Neural progenitor cell (in vitro differentiated cells): ENCODE data around the gene ERAP2. TPM values are rescaled to one million over a fixed set of nuclear protein-coding genes. Genes with fewer than 3 reads are reported as not detected.

Source experiments
- DNase-seq: peaks from one replicate; pipeline ENCODE4 v3.0.0-alpha.2; 2016; ENCODE audit warnings: low spot score
- H2AFZ ChIP-seq: fragments of 200-600 bp; sonication (generic); replicated peaks from 2 replicates; pipeline ENCODE4 v1.6.1; 2016; ENCODE audit warnings: antibody characterized with exemption
- H3F3A ChIP-seq: fragments of 200-600 bp; sonication (generic); 2 replicates; pipeline ENCODE4 v1.6.1; 2016; ENCODE audit warnings: antibody characterized with exemption, low read depth
- H3K27ac ChIP-seq: fragments of 200-600 bp; sonication (generic); 2 replicates; pipeline ENCODE4 v1.5.1; 2016; ENCODE audit warnings: mild to moderate bottlenecking
- H3K27me3 ChIP-seq: fragments of 200-600 bp; sonication (generic); 2 replicates; pipeline ENCODE4 v1.6.1; 2016; ENCODE audit warnings: mild to moderate bottlenecking, moderate library complexity
- H3K36me3 ChIP-seq: fragments of 200-600 bp; sonication (generic); 2 replicates; pipeline ENCODE4 v1.5.1; 2016
- H3K4me1 ChIP-seq: fragments of 200-600 bp; sonication (generic); 2 replicates; pipeline ENCODE4 v1.6.1; 2016; ENCODE audit warnings: mixed run types
- H3K4me2 ChIP-seq: fragments of 200-600 bp; sonication (generic); 2 replicates; pipeline ENCODE4 v1.6.1; 2016
- H3K4me3 ChIP-seq: fragments of 200-600 bp; sonication (generic); 2 replicates; pipeline ENCODE4 v1.5.1; 2016
- H3K79me2 ChIP-seq: fragments of 200-600 bp; sonication (generic); 2 replicates; pipeline ENCODE4 v1.6.1; 2016; ENCODE audit warnings: low read depth
- H3K9ac ChIP-seq: fragments of 200-600 bp; sonication (generic); 2 replicates; pipeline ENCODE4 v1.6.1; 2016
- H3K9me3 ChIP-seq: fragments of 200-600 bp; sonication (generic); 2 replicates; pipeline ENCODE4 v1.5.1; 2016; ENCODE audit warnings: low read depth
- H4K20me1 ChIP-seq: fragments of 200-600 bp; sonication (generic); 2 replicates; pipeline ENCODE4 v1.6.1; 2016; ENCODE audit warnings: low read depth
- H3K27ac Mint-ChIP-seq: 3 replicates; pipeline ENCODE4 v1.8.0; 2021; ENCODE audit warnings: mixed read lengths
- H3K27me3 Mint-ChIP-seq: 2 replicates; pipeline ENCODE4 v1.8.0; 2022; ENCODE audit warnings: low read depth, mild to moderate bottlenecking, inconsistent platforms, moderate library complexity, mixed read lengths; ENCODE audit not compliant: insufficient read depth
- H3K36me3 Mint-ChIP-seq: 3 replicates; pipeline ENCODE4 v1.8.0; 2021; ENCODE audit warnings: mixed read lengths
- H3K4me1 Mint-ChIP-seq: 3 replicates; pipeline ENCODE4 v1.8.0; 2021; ENCODE audit warnings: mixed read lengths
- H3K4me3 Mint-ChIP-seq: 3 replicates; pipeline ENCODE4 v1.8.0; 2021; ENCODE audit warnings: mild to moderate bottlenecking, moderate library complexity, mixed read lengths
- H3K9me3 Mint-ChIP-seq: 3 replicates; pipeline ENCODE4 v1.8.0; 2020; ENCODE audit warnings: mixed read lengths
- CTCF ChIP-seq: fragments of 200-600 bp; sonication (generic); IDR thresholded peaks from 2 replicates; pipeline ENCODE4 v1.5.1; 2017; ENCODE audit warnings: antibody characterized with exemption, mild to moderate bottlenecking
- EZH2 ChIP-seq: fragments of 200-600 bp; sonication (generic); IDR thresholded peaks from 2 replicates; pipeline ENCODE4 v1.6.1; 2017; ENCODE audit warnings: antibody characterized with exemption, mild to moderate bottlenecking, moderate library complexity
- EZH2phosphoT487 ChIP-seq: fragments of 200-600 bp; sonication (generic); IDR thresholded peaks from 2 replicates; pipeline ENCODE4 v1.6.1; 2017; ENCODE audit warnings: antibody characterized with exemption
- total RNA-seq: library from RNA; depleted of rRNA; stranded (reverse); fragments of >200 nt; gene quantifications from 2 replicates; pipeline ENCODE4 v1.2.3, GENCODE V29; 2015; ENCODE audit warnings: low replicate concordance

Gene ERAP2
- total RNA-seq, 1 donor from 2014 or later = not detected

- H3K4me1 ChIP-seq = peaks cover 33% of the 10 kb centered on the region
- H3F3A ChIP-seq = peaks cover 14% of the 10 kb centered on the region
- no peaks in the 10 kb centered on the region for H3K9me3 Mint-ChIP-seq
- H3K4me1 Mint-ChIP-seq = peaks cover 25% of the 10 kb centered on the region
- H3K27me3 ChIP-seq = no peaks in the 10 kb centered on the region
- no peak for TF ChIP-seq CTCF
- TF ChIP-seq EZH2phosphoT487 = no peak
- TF ChIP-seq EZH2 = no peak
- no peak overlapping the region for H3K4me3 ChIP-seq
- H3K36me3 Mint-ChIP-seq = no peaks in the 10 kb centered on the region
- no peak overlapping the region for H3K4me3 Mint-ChIP-seq
- H3K27ac ChIP-seq = peak overlapping the region; percentile 78
- H3K79me2 ChIP-seq = no peaks in the 10 kb centered on the region
- no peaks in the 10 kb centered on the region for H3K36me3 ChIP-seq
- no peaks in the 10 kb centered on the region for H3K9me3 ChIP-seq
- no peaks in the 10 kb centered on the region for H4K20me1 ChIP-seq
- peak overlapping the region; percentile 84 for H2AFZ ChIP-seq
- peak overlapping the region; percentile 49 for H3K4me2 ChIP-seq
- H3K27me3 Mint-ChIP-seq = peaks cover 3% of the 10 kb centered on the region
- no peak overlapping the region for H3K27ac Mint-ChIP-seq
- no peak for DNase-seq
- no peak overlapping the region for H3K9ac ChIP-seq
Observed at GRCh38 chr5:96870094-96871026, 5.9 kb upstream of the ERAP2 start.

GRCh38 chr5:96871027-96871399 lies 5.3 kb upstream of the ERAP2 start:
- Histone ChIP-seq H4K20me1 (no peaks in the 10 kb centered on the region), H3K27ac (peak overlapping the region; percentile 78), H3K4me3 (no peak overlapping the region), H3K36me3 (no peaks in the 10 kb centered on the region), H3F3A (peaks cover 14% of the 10 kb centered on the region), H3K79me2 (no peaks in the 10 kb centered on the region), H3K9me3 (no peaks in the 10 kb centered on the region), H3K4me2 (peak overlapping the region; percentile 49), H2AFZ (peak overlapping the region; percentile 84), H3K9ac (no peak overlapping the region), H3K27me3 (no peaks in the 10 kb centered on the region), H3K4me1 (peaks cover 33% of the 10 kb centered on the region)
- Mint-ChIP-seq H3K9me3 (no peaks in the 10 kb centered on the region), H3K36me3 (no peaks in the 10 kb centered on the region), H3K27me3 (peaks cover 3% of the 10 kb centered on the region), H3K4me3 (no peak overlapping the region), H3K4me1 (peaks cover 31% of the 10 kb centered on the region), H3K27ac (peak overlapping the region; percentile 21)
- peak; percentile 39 for DNase-seq
- TF ChIP-seq CTCF (no peak), EZH2phosphoT487 (no peak), EZH2 (no peak)

DNA sequence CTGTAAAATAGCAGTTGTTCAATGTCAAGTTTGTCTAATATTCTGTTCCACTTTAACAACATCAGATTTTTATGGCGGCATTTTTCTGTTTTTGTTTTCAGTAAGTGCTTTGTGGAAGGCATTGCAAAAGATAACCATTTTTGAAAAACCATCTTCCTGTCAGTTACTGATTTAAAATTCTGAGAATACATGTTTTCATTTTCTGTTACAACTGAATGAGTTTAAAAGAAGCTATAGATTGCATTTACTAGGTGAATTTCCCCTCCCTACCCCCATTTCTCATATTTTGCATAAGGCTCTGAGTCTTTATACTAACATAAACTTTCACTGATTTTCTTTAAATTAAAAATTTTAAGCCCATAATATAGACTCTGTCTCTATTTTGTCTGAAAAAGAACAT lies 4.6 kb upstream of the ERAP2 start:
- Mint-ChIP-seq H3K36me3 (no peaks in the 10 kb centered on the region), H3K27ac (no peak overlapping the region), H3K4me3 (no peak overlapping the region), H3K27me3 (no peaks in the 10 kb centered on the region), H3K4me1 (peaks cover 35% of the 10 kb centered on the region), H3K9me3 (no peaks in the 10 kb centered on the region)
- Histone ChIP-seq H3F3A (peaks cover 14% of the 10 kb centered on the region), H2AFZ (no peak overlapping the region), H3K4me1 (peaks cover 33% of the 10 kb centered on the region), H3K9ac (no peak overlapping the region), H3K9me3 (no peaks in the 10 kb centered on the region), H3K36me3 (no peaks in the 10 kb centered on the region), H3K79me2 (no peaks in the 10 kb centered on the region), H4K20me1 (no peaks in the 10 kb centered on the region), H3K4me3 (no peak overlapping the region), H3K4me2 (peak overlapping the region; percentile 49), H3K27me3 (no peaks in the 10 kb centered on the region), H3K27ac (peak overlapping the region; percentile 78)
- no peak for DNase-seq
- TF ChIP-seq EZH2 = no peak
- TF ChIP-seq EZH2phosphoT487 = no peak
- no peak for TF ChIP-seq CTCF
